Measurements from ENCODE around the gene MYH7B.

MYH7B gene

DNA sequence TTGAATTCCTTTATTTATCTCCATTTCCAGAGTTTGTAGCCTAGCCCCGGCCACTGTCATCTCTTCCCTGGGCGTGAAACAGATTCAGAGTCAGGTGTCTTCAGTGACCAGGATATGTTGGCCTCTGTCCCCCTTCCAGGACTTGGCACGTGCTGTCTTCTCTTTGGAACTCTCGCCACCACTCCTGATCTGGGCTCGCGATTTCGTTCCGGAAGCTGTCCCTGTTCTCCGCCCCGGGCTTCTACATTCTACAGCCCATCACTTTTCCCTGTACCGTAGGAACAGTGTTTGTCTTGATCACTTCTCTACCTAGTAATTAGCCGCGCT is 801 bp upstream of the MYH7B start:
- peak; percentile 30 for DNase-seq (ENCODE audit: extremely low spot score)
- TF ChIP-seq L3MBTL2 (conservative IDR thresholded peaks at IDR 0.05) (peak; percentile 60), HDGF (IDR thresholded peaks at IDR 0.05; ENCODE audit: borderline replicate concordance) (no peak)
- POLR2A ChIA-PET = interaction anchor here (0.7 to 1.9 kb wide), 6 partner anchors 9 to 188 kb away, joined by 3 to 16 read pairs (median 4); partner anchors contain the start of gene ACSS2
- CTCF ChIA-PET = interaction anchor here (1.5 kb wide), 1 partner anchor 79 kb away, joined by 4 read pairs; no protein-coding TSS in a partner anchor

GRCh38 chr20:34956041-34956458 is 382 bp downstream of the MYH7B start:
- no peak for TF ChIP-seq NFRKB (IDR thresholded peaks at IDR 0.05)
- TF ChIP-seq FOXM1 (IDR thresholded peaks at IDR 0.05; ENCODE audit: borderline replicate concordance) = no peak
- no peak for TF ChIP-seq HDGF (IDR thresholded peaks at IDR 0.05; ENCODE audit: borderline replicate concordance)
- no peak for TF ChIP-seq FOXA1 (IDR thresholded peaks at IDR 0.05)
- no peak for TF ChIP-seq SP1 (IDR thresholded peaks at IDR 0.05)
- no peak for TF ChIP-seq TARDBP (IDR thresholded peaks at IDR 0.05)
- TF ChIP-seq, protein P1, sequence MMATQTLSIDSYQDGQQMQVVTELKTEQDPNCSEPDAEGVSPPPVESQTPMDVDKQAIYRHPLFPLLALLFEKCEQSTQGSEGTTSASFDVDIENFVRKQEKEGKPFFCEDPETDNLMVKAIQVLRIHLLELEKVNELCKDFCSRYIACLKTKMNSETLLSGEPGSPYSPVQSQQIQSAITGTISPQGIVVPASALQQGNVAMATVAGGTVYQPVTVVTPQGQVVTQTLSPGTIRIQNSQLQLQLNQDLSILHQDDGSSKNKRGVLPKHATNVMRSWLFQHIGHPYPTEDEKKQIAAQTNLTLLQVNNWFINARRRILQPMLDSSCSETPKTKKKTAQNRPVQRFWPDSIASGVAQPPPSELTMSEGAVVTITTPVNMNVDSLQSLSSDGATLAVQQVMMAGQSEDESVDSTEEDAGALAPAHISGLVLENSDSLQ (IDR thresholded peaks at IDR 0.05) = no peak
- TF ChIP-seq CTBP1 (IDR thresholded peaks at IDR 0.05; ENCODE audit: borderline replicate concordance) = no peak
- TF ChIP-seq FOXK2 (IDR thresholded peaks at IDR 0.05) = no peak
- no peak for TF ChIP-seq L3MBTL2 (conservative IDR thresholded peaks at IDR 0.05)
- CTCF ChIA-PET = interaction anchor here (0.7 to 1.5 kb wide), 3 partner anchors 81 to 1039 kb away, joined by 3 to 4 read pairs (median 3); no protein-coding TSS in a partner anchor
- DNase-seq (ENCODE audit: extremely low spot score) = no peak
- POLR2A ChIA-PET = interaction anchor here (0.6 to 1.9 kb wide), 13 partner anchors 10 to 514 kb away, joined by 3 to 16 read pairs (median 4); partner anchors contain the start of genes ACSS2 and GGT7

- TF ChIP-seq NFRKB (IDR thresholded peaks at IDR 0.05) (no peak), ELF4 (IDR thresholded peaks at IDR 0.05) (no peak), ARNT (IDR thresholded peaks at IDR 0.05) (no peak), FOXM1 (IDR thresholded peaks at IDR 0.05; ENCODE audit: borderline replicate concordance) (no peak), TARDBP (IDR thresholded peaks at IDR 0.05) (no peak), SUZ12 (IDR thresholded peaks at IDR 0.05) (no peak), CTBP1 (IDR thresholded peaks at IDR 0.05; ENCODE audit: borderline replicate concordance) (no peak), LEF1 (IDR thresholded peaks at IDR 0.05; ENCODE audit: borderline replicate concordance) (no peak), HDGF (IDR thresholded peaks at IDR 0.05; ENCODE audit: borderline replicate concordance) (no peak), SP1 (IDR thresholded peaks at IDR 0.05) (no peak), ZNF384 (IDR thresholded peaks at IDR 0.05) (no peak), BHLHE40 (IDR thresholded peaks at IDR 0.05; ENCODE audit: borderline replicate concordance) (no peak), FOXA1 (IDR thresholded peaks at IDR 0.05) (no peak), L3MBTL2 (conservative IDR thresholded peaks at IDR 0.05) (no peak), FOXK2 (IDR thresholded peaks at IDR 0.05) (no peak)
- TF ChIP-seq, protein P1 (IDR thresholded peaks at IDR 0.05) = no peak
These were observed 1.2 kb downstream of the MYH7B start for GRCh38 chr20:34956751-34957472.

DNA sequence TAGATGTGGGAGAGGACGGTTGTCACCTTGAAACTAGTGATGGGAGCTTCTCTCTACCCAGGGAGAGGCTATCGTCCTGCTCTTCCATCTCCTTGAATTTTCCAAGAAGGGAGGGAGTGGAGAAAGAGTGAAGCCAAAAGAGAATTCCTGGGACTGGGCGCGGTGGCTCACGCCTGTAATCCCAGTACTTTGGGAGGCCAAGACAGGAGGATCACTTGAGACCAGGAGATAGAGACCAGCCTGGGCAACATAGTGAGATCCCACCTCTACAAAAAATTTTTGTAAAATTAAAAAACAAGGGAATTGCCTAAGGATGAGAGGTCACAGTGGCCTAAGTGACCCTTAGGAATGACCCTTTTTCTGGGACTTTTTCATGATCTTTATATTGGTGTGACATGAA is 8.8 kb downstream of the MYH7B start:
- POLR2A ChIA-PET = no interaction called here

More at GRCh38 chr20:34956751-34957472, 1.2 kb downstream of the MYH7B start:
- no peak for DNase-seq (ENCODE audit: extremely low spot score)
- CTCF ChIA-PET = interaction anchor here (0.6 to 1.4 kb wide), 3 partner anchors 83 to 140 kb away, joined by 3 to 4 read pairs (median 3); no protein-coding TSS in a partner anchor
- POLR2A ChIA-PET = interaction anchor here (1.3 kb wide), 1 partner anchor 81 kb away, joined by 3 read pairs; the partner anchor contains the start of gene ACSS2

DNA sequence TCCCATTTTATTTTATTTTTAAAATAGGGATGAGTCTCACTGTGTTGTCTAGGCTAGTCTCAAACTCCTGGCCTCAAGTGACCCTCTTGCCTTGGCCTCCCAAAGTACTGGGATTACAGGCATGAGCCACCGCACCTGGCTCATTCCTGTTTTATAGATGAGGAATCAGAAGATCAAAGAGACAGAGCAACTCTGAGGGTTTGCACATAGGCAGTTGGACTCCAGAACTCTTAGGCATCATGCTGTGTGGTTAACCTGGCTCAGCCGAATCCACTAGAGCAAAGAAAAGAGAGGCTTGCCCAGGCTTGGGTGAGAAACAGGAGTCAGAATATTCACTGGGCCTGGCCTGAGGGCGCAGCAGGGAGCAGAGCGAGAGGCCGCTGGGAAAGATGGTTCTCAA is 9.4 kb downstream of the MYH7B start:
- no peak for TF ChIP-seq CTBP1 (IDR thresholded peaks at IDR 0.05; ENCODE audit: borderline replicate concordance)
- TF ChIP-seq TARDBP (IDR thresholded peaks at IDR 0.05) = no peak
- TF ChIP-seq SP1 (IDR thresholded peaks at IDR 0.05) = no peak
- TF ChIP-seq BHLHE40 (IDR thresholded peaks at IDR 0.05; ENCODE audit: borderline replicate concordance) = no peak
- TF ChIP-seq ELF4 (IDR thresholded peaks at IDR 0.05) = no peak
- no peak for TF ChIP-seq L3MBTL2 (conservative IDR thresholded peaks at IDR 0.05)
- TF ChIP-seq FOXA1 (IDR thresholded peaks at IDR 0.05) = no peak
- TF ChIP-seq NFRKB (IDR thresholded peaks at IDR 0.05) = no peak
- TF ChIP-seq, protein P1 (IDR thresholded peaks at IDR 0.05) = no peak
- no peak for TF ChIP-seq FOXK2 (IDR thresholded peaks at IDR 0.05)
- TF ChIP-seq FOXM1 (IDR thresholded peaks at IDR 0.05; ENCODE audit: borderline replicate concordance) = no peak
- TF ChIP-seq ARNT (IDR thresholded peaks at IDR 0.05) = no peak
- no peak for TF ChIP-seq SUZ12 (IDR thresholded peaks at IDR 0.05)
- no peak for TF ChIP-seq ZNF384 (IDR thresholded peaks at IDR 0.05)
- TF ChIP-seq HDGF (IDR thresholded peaks at IDR 0.05; ENCODE audit: borderline replicate concordance) = no peak
- no peak for TF ChIP-seq LEF1 (IDR thresholded peaks at IDR 0.05; ENCODE audit: borderline replicate concordance)
- POLR2A ChIA-PET = no interaction called here
- CTCF ChIA-PET = no interaction called here
- no peak for DNase-seq (ENCODE audit: extremely low spot score)

More for the DNA sequence above, 8.8 kb downstream of the MYH7B start:
- no peak for TF ChIP-seq FOXM1 (IDR thresholded peaks at IDR 0.05; ENCODE audit: borderline replicate concordance)
- DNase-seq (ENCODE audit: extremely low spot score) = no peak
- CTCF ChIA-PET = interaction anchor here (0.9 kb wide), 1 partner anchor 90 kb away, joined by 3 read pairs; no protein-coding TSS in a partner anchor

DNA sequence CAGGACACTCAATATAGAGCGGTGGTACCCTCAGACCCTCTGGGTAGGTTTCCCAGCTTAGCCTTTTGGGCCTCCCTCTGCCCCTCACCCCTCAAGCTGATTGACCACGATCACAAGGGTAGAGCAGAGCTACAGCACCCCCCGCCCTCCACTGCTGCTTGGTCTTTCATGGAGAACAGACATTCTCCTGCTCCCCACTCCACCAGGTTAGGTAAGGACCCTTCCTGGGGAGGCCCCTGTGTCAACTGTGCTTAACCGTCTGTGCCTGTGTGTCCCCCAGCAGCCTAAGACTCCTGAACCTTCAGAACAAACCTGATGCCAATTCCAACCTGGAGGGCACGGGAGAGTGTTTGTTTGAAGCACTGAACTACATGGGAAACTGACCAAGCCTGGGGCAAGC is 11.8 kb downstream of the MYH7B start:
- CTCF ChIA-PET = no interaction called here
- POLR2A ChIA-PET = interaction anchor here (1.0 kb wide), 1 partner anchor 11 kb away, joined by 4 read pairs; no protein-coding TSS in a partner anchor
- DNase-seq (ENCODE audit: extremely low spot score) = no peak
- TF ChIP-seq FOXM1 (IDR thresholded peaks at IDR 0.05; ENCODE audit: borderline replicate concordance) = no peak
- TF ChIP-seq CTBP1 (IDR thresholded peaks at IDR 0.05; ENCODE audit: borderline replicate concordance) = no peak
- no peak for TF ChIP-seq BHLHE40 (IDR thresholded peaks at IDR 0.05; ENCODE audit: borderline replicate concordance)
- TF ChIP-seq L3MBTL2 (conservative IDR thresholded peaks at IDR 0.05) = no peak
- TF ChIP-seq HDGF (IDR thresholded peaks at IDR 0.05; ENCODE audit: borderline replicate concordance) = no peak
- no peak for TF ChIP-seq SP1 (IDR thresholded peaks at IDR 0.05)
- no peak for TF ChIP-seq NFRKB (IDR thresholded peaks at IDR 0.05)
- TF ChIP-seq FOXA1 (IDR thresholded peaks at IDR 0.05) = no peak
- no peak for TF ChIP-seq SUZ12 (IDR thresholded peaks at IDR 0.05)
- TF ChIP-seq LEF1 (IDR thresholded peaks at IDR 0.05; ENCODE audit: borderline replicate concordance) = no peak
- TF ChIP-seq, protein P1 (IDR thresholded peaks at IDR 0.05) = no peak
- TF ChIP-seq TARDBP (IDR thresholded peaks at IDR 0.05) = no peak
- no peak for TF ChIP-seq ZNF384 (IDR thresholded peaks at IDR 0.05)
- no peak for TF ChIP-seq ELF4 (IDR thresholded peaks at IDR 0.05)
- TF ChIP-seq FOXK2 (IDR thresholded peaks at IDR 0.05) = no peak
- TF ChIP-seq ARNT (IDR thresholded peaks at IDR 0.05) = no peak
